Ishikawa (cell line): Measurements from ENCODE around the gene RPL31.

Experiments used
- EP300 ChIP-seq: IDR thresholded peaks from 2 replicates; pipeline ENCODE4 v1.6.1; 2012; ENCODE audit warnings: borderline replicate concordance
- RAD21 ChIP-seq: IDR thresholded peaks from 2 replicates; pipeline ENCODE4 v1.6.1; 2012; ENCODE audit warnings: low read depth
- YY1 ChIP-seq: IDR thresholded peaks from 2 replicates; pipeline ENCODE4 v1.6.1; 2012; ENCODE audit warnings: low read depth
- ZBTB7A ChIP-seq: IDR thresholded peaks from 2 replicates; pipeline ENCODE4 v1.6.1; 2012; ENCODE audit warnings: low read depth
- TF ChIP-seq, protein P1 (sequence below): IDR thresholded peaks from 2 replicates; pipeline ENCODE4 v1.6.1; 2012
- TF ChIP-seq, protein P2 (sequence below): IDR thresholded peaks from 2 replicates; pipeline ENCODE4 v1.6.1; 2012
- TF ChIP-seq, protein P3 (sequence below): IDR thresholded peaks from 2 replicates; pipeline ENCODE4 v1.6.1; 2012; ENCODE audit warnings: low read depth, mild to moderate bottlenecking

DNA sequence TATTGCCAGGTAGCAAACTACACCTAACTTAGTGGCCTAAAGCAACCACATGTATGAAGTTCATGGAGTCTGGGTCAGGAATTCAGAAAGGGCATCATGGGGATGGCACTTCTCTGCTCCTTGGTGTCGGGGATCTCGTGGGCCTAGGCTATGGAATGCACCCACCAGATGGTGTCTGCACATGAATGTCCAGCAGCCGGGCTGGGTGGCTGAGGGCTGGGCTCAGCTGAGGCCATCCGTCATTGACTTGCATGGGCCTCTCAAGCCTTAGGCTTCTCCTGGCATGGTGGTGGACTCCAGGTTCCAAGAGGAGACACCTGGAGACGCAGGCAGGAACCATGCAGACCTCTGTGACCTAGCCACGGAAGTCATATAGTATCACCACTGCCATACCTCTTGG is 26.0 kb upstream of the RPL31 start:
- no peak for TF ChIP-seq EP300
- TF ChIP-seq, protein P1, sequence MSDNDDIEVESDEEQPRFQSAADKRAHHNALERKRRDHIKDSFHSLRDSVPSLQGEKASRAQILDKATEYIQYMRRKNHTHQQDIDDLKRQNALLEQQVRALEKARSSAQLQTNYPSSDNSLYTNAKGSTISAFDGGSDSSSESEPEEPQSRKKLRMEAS, result no peak
- TF ChIP-seq, protein P2, sequence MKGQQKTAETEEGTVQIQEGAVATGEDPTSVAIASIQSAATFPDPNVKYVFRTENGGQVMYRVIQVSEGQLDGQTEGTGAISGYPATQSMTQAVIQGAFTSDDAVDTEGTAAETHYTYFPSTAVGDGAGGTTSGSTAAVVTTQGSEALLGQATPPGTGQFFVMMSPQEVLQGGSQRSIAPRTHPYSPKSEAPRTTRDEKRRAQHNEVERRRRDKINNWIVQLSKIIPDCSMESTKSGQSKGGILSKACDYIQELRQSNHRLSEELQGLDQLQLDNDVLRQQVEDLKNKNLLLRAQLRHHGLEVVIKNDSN, result no peak
- no peak for TF ChIP-seq YY1
- TF ChIP-seq, protein P3, sequence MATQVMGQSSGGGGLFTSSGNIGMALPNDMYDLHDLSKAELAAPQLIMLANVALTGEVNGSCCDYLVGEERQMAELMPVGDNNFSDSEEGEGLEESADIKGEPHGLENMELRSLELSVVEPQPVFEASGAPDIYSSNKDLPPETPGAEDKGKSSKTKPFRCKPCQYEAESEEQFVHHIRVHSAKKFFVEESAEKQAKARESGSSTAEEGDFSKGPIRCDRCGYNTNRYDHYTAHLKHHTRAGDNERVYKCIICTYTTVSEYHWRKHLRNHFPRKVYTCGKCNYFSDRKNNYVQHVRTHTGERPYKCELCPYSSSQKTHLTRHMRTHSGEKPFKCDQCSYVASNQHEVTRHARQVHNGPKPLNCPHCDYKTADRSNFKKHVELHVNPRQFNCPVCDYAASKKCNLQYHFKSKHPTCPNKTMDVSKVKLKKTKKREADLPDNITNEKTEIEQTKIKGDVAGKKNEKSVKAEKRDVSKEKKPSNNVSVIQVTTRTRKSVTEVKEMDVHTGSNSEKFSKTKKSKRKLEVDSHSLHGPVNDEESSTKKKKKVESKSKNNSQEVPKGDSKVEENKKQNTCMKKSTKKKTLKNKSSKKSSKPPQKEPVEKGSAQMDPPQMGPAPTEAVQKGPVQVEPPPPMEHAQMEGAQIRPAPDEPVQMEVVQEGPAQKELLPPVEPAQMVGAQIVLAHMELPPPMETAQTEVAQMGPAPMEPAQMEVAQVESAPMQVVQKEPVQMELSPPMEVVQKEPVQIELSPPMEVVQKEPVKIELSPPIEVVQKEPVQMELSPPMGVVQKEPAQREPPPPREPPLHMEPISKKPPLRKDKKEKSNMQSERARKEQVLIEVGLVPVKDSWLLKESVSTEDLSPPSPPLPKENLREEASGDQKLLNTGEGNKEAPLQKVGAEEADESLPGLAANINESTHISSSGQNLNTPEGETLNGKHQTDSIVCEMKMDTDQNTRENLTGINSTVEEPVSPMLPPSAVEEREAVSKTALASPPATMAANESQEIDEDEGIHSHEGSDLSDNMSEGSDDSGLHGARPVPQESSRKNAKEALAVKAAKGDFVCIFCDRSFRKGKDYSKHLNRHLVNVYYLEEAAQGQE, result no peak
- TF ChIP-seq ZBTB7A, result no peak
- TF ChIP-seq RAD21, result no peak
